Hepatocyte (in vitro differentiated cells): ENCODE measurements around the gene VAV2.

ENCODE experiments used
- CTCF ChIP-seq: fragments of 200-600 bp; sonication (generic); IDR thresholded peaks from 2 replicates; pipeline ENCODE4 v1.5.1; 2016; ENCODE audit warnings: antibody characterized with exemption, mild to moderate bottlenecking; ENCODE audit not compliant: poor library complexity
- EZH2 ChIP-seq: fragments of 200-600 bp; sonication (generic); IDR thresholded peaks from 2 replicates; pipeline ENCODE4 v1.6.1; 2016; ENCODE audit warnings: antibody characterized with exemption, mild to moderate bottlenecking, borderline replicate concordance
- EZH2phosphoT487 ChIP-seq: fragments of 200-600 bp; sonication (generic); IDR thresholded peaks from one replicate; pipeline ENCODE4 v1.6.1; 2018; ENCODE audit warnings: antibody characterized with exemption, mild to moderate bottlenecking, low read depth, moderate library complexity; ENCODE audit not compliant: unreplicated experiment, severe bottlenecking

GRCh38 chr9:133821601-133822429, 170.3 kb downstream of the VAV2 start:
- TF ChIP-seq CTCF (no peak), EZH2phosphoT487 (no peak), EZH2 (no peak)
